Neuronal stem cell (in vitro differentiated cells): ENCODE data around the gene CEMIP2.
"Not testable (repeated sequence)": the region's sequence is repeated elsewhere in the genome, so short reads cannot be mapped to it uniquely, and the experiment has no call there.

Experiments used
- DNase-seq: peaks from one replicate; pipeline ENCODE4 v3.0.0-alpha.2; 2013; ENCODE audit warnings: low spot score
- H2AFZ ChIP-seq: one replicate; pipeline ENCODE4 v1.6.1; 2013; ENCODE audit warnings: mild to moderate bottlenecking, low read length, inconsistent platforms
- H2AK5ac ChIP-seq: 2 replicates; pipeline ENCODE4 v1.6.1; 2013; ENCODE audit warnings: low read depth, mild to moderate bottlenecking, inconsistent platforms, low read length, moderate library complexity, mixed read lengths
- H2BK120ac ChIP-seq: 2 replicates; pipeline ENCODE4 v1.6.1; 2013; ENCODE audit warnings: low read depth, mild to moderate bottlenecking, inconsistent platforms, low read length, moderate library complexity, mixed read lengths
- H2BK12ac ChIP-seq: one replicate; pipeline ENCODE4 v1.6.1; 2013; ENCODE audit warnings: low read length, inconsistent platforms
- H2BK15ac ChIP-seq: 2 replicates; pipeline ENCODE4 v1.6.1; 2013; ENCODE audit warnings: mild to moderate bottlenecking, low read length, inconsistent platforms, mixed read lengths
- H2BK5ac ChIP-seq: one replicate; pipeline ENCODE4 v1.6.1; 2013; ENCODE audit warnings: inconsistent platforms, mild to moderate bottlenecking, low read length, moderate library complexity
- H3K14ac ChIP-seq: one replicate; pipeline ENCODE4 v1.6.1; 2013; ENCODE audit warnings: low read length, inconsistent platforms
- H3K18ac ChIP-seq: 2 replicates; pipeline ENCODE4 v1.6.1; 2013; ENCODE audit warnings: low read length, inconsistent platforms
- H3K23ac ChIP-seq: 2 replicates; pipeline ENCODE4 v1.6.1; 2013; ENCODE audit warnings: low read depth, mild to moderate bottlenecking, mixed read lengths, low read length, inconsistent platforms; ENCODE audit not compliant: poor library complexity
- H3K27ac ChIP-seq: replicated peaks from 3 replicates; pipeline ENCODE4 v1.5.1; 2013; ENCODE audit warnings: low read length, inconsistent platforms
- H3K27me3 ChIP-seq, 3 experiments: 2 replicates each; pipeline ENCODE4 v1.6.1; 2013; ENCODE audit warnings: low read length in 3 of 3, mild to moderate bottlenecking in 2 of 3, inconsistent platforms in 1 of 3, low read depth in 1 of 3, mixed read lengths in 1 of 3, moderate library complexity in 1 of 3; ENCODE audit not compliant: control insufficient read depth in 3 of 3, insufficient read depth in 3 of 3
- H3K36me3 ChIP-seq, 2 donors: replicated peaks in 1 of 2; 2 replicates each; pipeline ENCODE4 v1.6.1; 2013; ENCODE audit warnings: low read length in 2 of 2; ENCODE audit not compliant: control insufficient read depth in 2 of 2, insufficient read depth in 2 of 2
- H3K4ac ChIP-seq: 2 replicates; pipeline ENCODE4 v1.6.1; 2013; ENCODE audit warnings: inconsistent platforms, mild to moderate bottlenecking, low read length, moderate library complexity
- H3K4me1 ChIP-seq, 2 donors: 1 replicate in 1 of 2; 2 replicates in 1 of 2; pipeline ENCODE4 v1.6.1; 2013; ENCODE audit warnings: low read length in 2 of 2, low read depth in 1 of 2; ENCODE audit not compliant: control insufficient read depth in 2 of 2, insufficient read depth in 1 of 2
- H3K4me2 ChIP-seq: one replicate; pipeline ENCODE4 v1.6.1; 2013; ENCODE audit warnings: mild to moderate bottlenecking, low read length, inconsistent platforms; ENCODE audit not compliant: insufficient read depth, poor library complexity, severe bottlenecking
- H3K4me3 ChIP-seq, 2 donors: 2 replicates each; pipeline ENCODE4 v1.5.1; 2013; ENCODE audit warnings: low read length in 2 of 2, mild to moderate bottlenecking in 2 of 2, inconsistent platforms in 1 of 2, moderate library complexity in 1 of 2
- H3K79me1 ChIP-seq: one replicate; pipeline ENCODE4 v1.6.1; 2013; ENCODE audit warnings: low read depth, mild to moderate bottlenecking, inconsistent platforms, low read length, moderate library complexity
- H3K9ac ChIP-seq: one replicate; pipeline ENCODE4 v1.6.1; 2013; ENCODE audit warnings: mild to moderate bottlenecking, low read depth, low read length, inconsistent platforms; ENCODE audit not compliant: poor library complexity
- H3K9me3 ChIP-seq, 2 donors: replicated peaks in 1 of 2; 2 replicates each; pipeline versions ENCODE3 to v1.6.1; 2013; ENCODE audit warnings: low read length in 2 of 2, mild to moderate bottlenecking in 2 of 2, inconsistent platforms in 1 of 2, low read depth in 1 of 2, mixed read lengths in 1 of 2, moderate library complexity in 1 of 2; ENCODE audit not compliant: control insufficient read depth in 2 of 2, insufficient read depth in 1 of 2
- H4K8ac ChIP-seq: one replicate; pipeline ENCODE4 v1.6.1; 2013; ENCODE audit warnings: low read depth, mild to moderate bottlenecking, inconsistent platforms, low read length, moderate library complexity
- H4K91ac ChIP-seq: one replicate; pipeline ENCODE4 v1.6.1; 2013; ENCODE audit warnings: low read length, low read depth, mild to moderate bottlenecking, inconsistent platforms; ENCODE audit not compliant: poor library complexity
- whole genome bisulfite sequencing, 2 donors: extraction: QIAGEN DNeasy Blood & Tissue Kit; methylation state at CpG; one replicate each; pipeline ENCODE4 v1.1.7; 2013; ENCODE audit warnings: missing lambda C conversion rate in 2 of 2, mixed read lengths in 1 of 2; ENCODE audit not compliant: insufficient read length in 2 of 2, insufficient replicate concordance in 1 of 2; ENCODE audit errors: extremely low coverage in 2 of 2; 5-methylcytosine and 5-hydroxymethylcytosine counted together

CEMIP2 gene

DNA sequence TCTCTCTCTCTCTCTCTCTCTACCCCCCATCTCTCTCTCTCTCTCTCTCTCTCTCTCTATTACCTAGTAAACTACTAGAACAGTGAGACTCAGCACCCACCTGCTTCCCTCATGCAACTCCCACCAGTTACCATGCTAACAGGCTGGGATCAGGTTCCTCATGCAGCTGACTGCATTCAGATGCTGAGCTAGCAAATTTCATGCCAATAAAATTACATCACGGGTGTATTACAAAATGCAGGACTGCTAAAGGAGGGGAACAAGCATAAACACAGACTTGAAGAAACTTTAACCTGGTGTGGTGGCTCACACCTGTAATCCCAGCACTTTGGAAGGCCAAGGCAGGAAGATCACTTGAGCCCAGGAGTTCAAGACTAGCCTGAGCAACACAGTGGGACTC is 76.0 kb downstream of the CEMIP2 start:
- Histone ChIP-seq H3K79me1 (no peaks in the 10 kb centered on the region), H3K27ac (no peak overlapping the region), H3K14ac (no peak overlapping the region), H2BK15ac (no peak overlapping the region), H3K9me3 (no peaks in the 10 kb centered on the region), H4K8ac (no peak overlapping the region), H2BK5ac (no peak overlapping the region), H2AK5ac (no peak overlapping the region), H2AFZ (no peak overlapping the region), H3K27me3 (no peaks in the 10 kb centered on the region), H3K36me3 (peaks cover 38 to 99% of the 10 kb centered on the region in 2 donors), H3K23ac (no peak overlapping the region), H3K18ac (no peak overlapping the region), H2BK12ac (no peak overlapping the region), H4K91ac (no peak overlapping the region), H3K9ac (no peak overlapping the region), H3K4me1 (no peaks in the 10 kb centered on the region), H3K4me2 (no peak overlapping the region), H3K4ac (no peak overlapping the region), H2BK120ac (no peak overlapping the region), H3K4me3 (no peak overlapping the region)
- no CpG with 5 or more reads among the region's 1 CpG for WGBS, 2 donors
- no peak for DNase-seq

DNA sequence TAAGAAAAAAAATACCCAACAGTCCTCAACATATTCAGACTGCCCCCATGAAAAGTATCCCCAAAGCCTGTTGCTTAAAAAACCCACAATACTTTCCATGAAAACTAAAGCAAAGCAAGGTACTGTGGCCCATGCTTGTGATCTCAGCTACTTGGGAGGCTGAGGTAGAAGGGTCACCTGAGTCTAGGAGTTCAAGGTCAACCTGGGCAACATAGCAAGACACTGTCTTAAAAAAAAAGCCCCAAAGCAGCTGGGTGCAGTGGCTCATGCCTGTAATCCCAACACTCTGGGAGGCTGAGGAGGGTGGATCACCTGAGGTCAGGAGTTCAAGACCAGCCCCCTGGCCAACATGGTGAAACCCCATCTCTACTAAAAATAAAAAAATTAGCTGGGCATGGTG is 76.7 kb downstream of the CEMIP2 start:
- H3K18ac ChIP-seq, H2BK15ac ChIP-seq, H2AFZ ChIP-seq, DNase-seq, H4K91ac ChIP-seq, H3K4ac ChIP-seq, H3K4me1 ChIP-seq, H3K23ac ChIP-seq, H3K14ac ChIP-seq, H3K4me2 ChIP-seq, H3K9ac ChIP-seq, H3K4me3 ChIP-seq, H3K27ac ChIP-seq, H3K79me1 ChIP-seq, H3K9me3 ChIP-seq, H2AK5ac ChIP-seq, H2BK12ac ChIP-seq, H2BK5ac ChIP-seq, H4K8ac ChIP-seq, H3K27me3 ChIP-seq, H2BK120ac ChIP-seq: not testable (repeated sequence)
- H3K36me3 ChIP-seq: peaks cover 36 to 99% of the 10 kb centered on the region in 2 donors

DNA sequence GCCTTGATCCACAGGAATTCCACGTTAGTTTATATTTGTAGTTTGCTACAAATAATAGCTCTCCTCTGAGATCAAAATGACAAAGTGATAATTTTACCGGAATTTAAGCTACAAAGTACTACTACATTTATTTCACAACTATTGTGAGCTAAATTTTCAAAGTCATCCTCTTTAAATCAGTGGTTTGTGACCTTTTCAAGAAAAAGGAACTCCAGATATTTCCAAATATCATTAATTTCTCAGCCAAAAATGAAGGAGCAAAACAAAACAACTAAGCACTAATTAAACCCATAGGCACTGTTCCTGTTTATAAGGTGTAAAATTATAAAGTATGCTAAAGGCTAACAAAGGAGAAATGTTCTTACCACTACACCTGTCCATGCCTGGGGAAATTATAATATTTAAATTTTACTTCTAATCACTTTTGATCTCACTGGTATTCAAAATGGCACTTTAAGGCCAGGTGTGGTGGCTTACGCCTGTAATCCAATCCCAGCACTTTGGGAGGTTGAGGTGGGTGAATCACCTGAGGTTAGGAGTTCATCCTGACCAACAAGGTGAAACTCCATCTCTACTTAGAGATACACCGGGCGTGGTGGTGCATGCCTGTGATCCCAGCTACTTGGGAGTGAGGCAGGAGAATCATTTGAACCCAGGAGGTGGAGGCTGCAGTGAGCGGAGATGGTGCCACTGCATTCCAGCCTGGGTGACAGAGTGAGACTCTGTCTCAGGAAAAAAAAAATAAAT is 77.5 kb downstream of the CEMIP2 start:
- H2AFZ ChIP-seq: no peak overlapping the region
- WGBS, 2 donors: no CpG with 5 or more reads among the region's 6 CpGs

DNA sequence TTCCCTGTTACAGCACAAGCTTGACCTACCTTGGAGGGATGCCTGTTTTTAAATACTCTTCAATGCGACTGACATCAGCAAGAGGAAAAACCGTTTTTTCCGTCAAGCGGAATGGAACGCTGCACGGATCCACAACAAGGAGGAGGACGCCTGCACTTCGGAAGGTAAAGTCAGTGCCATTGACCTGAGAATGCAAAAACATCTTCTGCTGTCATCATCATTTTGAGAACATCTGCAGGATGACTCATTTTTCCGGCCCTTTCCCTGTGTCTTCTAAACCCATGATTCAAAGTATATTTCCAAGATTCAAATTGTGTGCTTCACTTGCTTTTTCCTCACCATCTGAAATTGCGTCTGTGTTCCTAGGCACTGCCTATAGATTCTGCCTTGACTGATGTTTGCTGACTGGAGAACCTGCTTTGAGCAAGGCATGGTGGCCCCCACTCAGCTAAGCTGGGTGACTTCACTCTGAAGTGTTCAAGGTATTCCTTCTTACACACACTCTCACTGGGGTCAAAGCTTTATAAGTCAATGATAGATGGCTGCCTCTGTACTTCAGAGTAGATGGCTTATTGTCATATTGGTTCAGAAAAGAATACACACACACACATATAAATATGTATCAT is 78.1 kb downstream of the CEMIP2 start:
- Histone ChIP-seq H3K79me1 (no peaks in the 10 kb centered on the region), H3K36me3 (peaks cover 41 to 99% of the 10 kb centered on the region in 2 donors), H2BK12ac (no peak overlapping the region), H4K91ac (no peak overlapping the region), H2BK120ac (no peak overlapping the region), H3K27me3 (no peaks in the 10 kb centered on the region), H2AFZ (no peak overlapping the region), H2BK15ac (no peak overlapping the region), H3K9me3 (no peaks in the 10 kb centered on the region), H3K4me3 (no peak overlapping the region), H3K4me1 (peaks cover 0 to 3% of the 10 kb centered on the region in 2 donors), H3K4ac (no peak overlapping the region), H2BK5ac (no peak overlapping the region), H2AK5ac (no peak overlapping the region), H3K27ac (no peak overlapping the region), H3K14ac (no peak overlapping the region), H3K9ac (no peak overlapping the region), H3K4me2 (no peak overlapping the region), H3K18ac (no peak overlapping the region), H3K23ac (no peak overlapping the region), H4K8ac (no peak overlapping the region)
- no peak for DNase-seq
- no CpG with 5 or more reads among the region's 10 CpGs for WGBS, 2 donors

More for the DNA sequence above, 77.5 kb downstream of the CEMIP2 start:
- Histone ChIP-seq H2BK12ac (no peak overlapping the region), H2BK15ac (no peak overlapping the region), H3K36me3 (peaks cover 38 to 99% of the 10 kb centered on the region in 2 donors), H3K27ac (no peak overlapping the region), H4K91ac (no peak overlapping the region), H3K9me3 (no peaks in the 10 kb centered on the region), H2BK5ac (no peak overlapping the region), H3K4ac (no peak overlapping the region), H3K4me1 (peaks cover 0 to 3% of the 10 kb centered on the region in 2 donors), H2AK5ac (no peak overlapping the region), H3K14ac (no peak overlapping the region), H4K8ac (no peak overlapping the region), H2BK120ac (no peak overlapping the region), H3K18ac (no peak overlapping the region), H3K9ac (no peak overlapping the region), H3K4me2 (no peak overlapping the region), H3K79me1 (no peaks in the 10 kb centered on the region), H3K4me3 (no peak overlapping the region), H3K27me3 (no peaks in the 10 kb centered on the region), H3K23ac (no peak overlapping the region)
- DNase-seq: no peak
